ENCODE measurements around the gene CSHL1. TPM values are rescaled to one million over a fixed set of nuclear protein-coding genes. Genes with fewer than 3 reads are reported as not detected.

Gene CSHL1
- not detected for polyA plus RNA-seq (ENCODE audit: insufficient read length in 3 of 3)
- long read RNA-seq, donor 1, result 0 reads
- long read RNA-seq, donor 2, partial matches to known transcripts, result 0 of 3 reads
- long read RNA-seq, donor 2, other reads (novel, unspliced or antisense), result 0 of 3 reads
- long read RNA-seq, donor 3, result 0 reads
- long read RNA-seq, donor 4, result 0 reads
- long read RNA-seq, donor 5, result 0 reads
- long read RNA-seq, donor 6, result 0 reads
- long read RNA-seq, donor 7, result 0 reads
- long read RNA-seq, donor 8, result 0 reads
- long read RNA-seq, donor 9, result 0 reads
- long read RNA-seq, donor 10, result 0 reads
- long read RNA-seq, donor 11, result 0 reads
- long read RNA-seq, donor 12, result 0 reads
- long read RNA-seq, donor 13, result 0 reads
- long read RNA-seq, donor 14, result 0 reads
- long read RNA-seq, donor 15, result 0 reads
- long read RNA-seq, donor 16, result 0 reads

GRCh38 chr17:63911041-63911635, at the start of gene CSHL1:
TSS of gene CSHL1 (minus strand) at chr17:63911258. CDS start at chr17:63911196, 62 bp downstream.
- no peak for DNase-seq (ENCODE audit: extremely low read depth in 1 of 11, low read depth in 9 of 11, low spot score in 4 of 11)

- DNase-seq (ENCODE audit: extremely low read depth in 1 of 11, low read depth in 9 of 11, low spot score in 4 of 11), result no peak
Observed at GRCh38 chr17:63960430-63960829, 49.4 kb upstream of the CSHL1 start.

- DNase-seq (ENCODE audit: extremely low read depth in 1 of 11, low read depth in 9 of 11, low spot score in 4 of 11), result no peak
Observed at GRCh38 chr17:63960006-63960405, 48.9 kb upstream of the CSHL1 start.

- no peak for DNase-seq (ENCODE audit: extremely low read depth in 1 of 11, low read depth in 9 of 11, low spot score in 4 of 11)
Observed at GRCh38 chr17:63956296-63956920, 45.4 kb upstream of the CSHL1 start.

- no peak for DNase-seq (ENCODE audit: extremely low read depth in 1 of 11, low read depth in 9 of 11, low spot score in 4 of 11)
Observed at GRCh38 chr17:63955791-63956190, 44.7 kb upstream of the CSHL1 start.

DNA sequence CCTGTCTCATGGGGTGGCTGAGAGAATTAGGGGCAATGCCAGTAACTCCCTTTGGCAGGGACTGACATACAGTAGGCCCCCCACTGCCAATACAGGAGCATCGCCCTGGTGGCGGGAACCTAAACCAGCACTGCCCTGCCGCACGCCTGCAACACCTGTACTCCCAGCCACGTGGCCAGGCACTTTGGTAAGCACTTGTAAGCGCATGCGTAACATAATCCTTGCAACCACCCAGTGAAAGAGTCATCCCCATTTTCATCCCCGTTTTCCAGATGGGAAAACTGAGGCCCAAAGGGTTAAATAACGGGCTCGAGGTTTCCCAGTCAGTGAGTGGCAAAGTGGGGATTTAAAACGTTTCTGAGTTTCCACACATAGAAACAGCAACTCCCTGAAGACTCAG, 44.2 kb upstream of the CSHL1 start:
- DNase-seq (ENCODE audit: extremely low read depth in 1 of 11, low read depth in 9 of 11, low spot score in 4 of 11), result no peak

DNA sequence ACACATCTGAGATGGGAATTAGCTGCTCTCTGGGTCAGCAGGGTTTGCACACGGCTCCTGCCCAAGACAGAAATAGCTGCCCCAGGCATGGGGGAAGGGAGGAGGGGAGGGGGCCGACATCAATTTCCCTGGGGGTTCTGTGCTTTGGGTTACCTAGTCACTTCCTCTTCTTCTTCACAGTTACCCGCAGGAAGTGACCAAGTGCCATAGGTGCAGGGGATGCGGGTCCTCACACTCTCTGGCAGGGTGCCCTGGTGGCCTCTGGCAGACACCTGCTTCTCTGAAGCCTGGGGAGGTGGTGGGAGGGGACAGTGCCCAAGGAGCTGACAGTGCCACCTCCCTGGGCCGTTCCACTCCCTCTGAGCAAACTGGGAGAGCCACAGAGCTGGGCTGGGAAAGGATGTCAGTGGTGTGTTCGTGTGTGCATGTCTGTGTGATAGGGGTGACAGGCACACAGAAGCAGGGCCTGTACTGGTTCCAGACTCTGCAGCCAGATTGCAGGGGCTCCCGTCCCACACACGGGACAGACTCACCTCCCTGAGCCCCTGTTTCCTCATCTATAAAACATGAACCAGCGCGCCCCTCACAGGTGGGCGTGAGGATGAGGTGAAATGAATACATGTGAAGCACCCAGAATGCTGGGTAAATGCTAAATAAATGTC, 43.5 kb upstream of the CSHL1 start:
- DNase-seq (ENCODE audit: extremely low read depth in 1 of 11, low read depth in 9 of 11, low spot score in 4 of 11), result no peak

- peak in 1 of 11 donors; percentile 33 for DNase-seq (ENCODE audit: extremely low read depth in 1 of 11, low read depth in 9 of 11, low spot score in 4 of 11)
Observed at GRCh38 chr17:63950940-63951907, 40.2 kb upstream of the CSHL1 start.

DNA sequence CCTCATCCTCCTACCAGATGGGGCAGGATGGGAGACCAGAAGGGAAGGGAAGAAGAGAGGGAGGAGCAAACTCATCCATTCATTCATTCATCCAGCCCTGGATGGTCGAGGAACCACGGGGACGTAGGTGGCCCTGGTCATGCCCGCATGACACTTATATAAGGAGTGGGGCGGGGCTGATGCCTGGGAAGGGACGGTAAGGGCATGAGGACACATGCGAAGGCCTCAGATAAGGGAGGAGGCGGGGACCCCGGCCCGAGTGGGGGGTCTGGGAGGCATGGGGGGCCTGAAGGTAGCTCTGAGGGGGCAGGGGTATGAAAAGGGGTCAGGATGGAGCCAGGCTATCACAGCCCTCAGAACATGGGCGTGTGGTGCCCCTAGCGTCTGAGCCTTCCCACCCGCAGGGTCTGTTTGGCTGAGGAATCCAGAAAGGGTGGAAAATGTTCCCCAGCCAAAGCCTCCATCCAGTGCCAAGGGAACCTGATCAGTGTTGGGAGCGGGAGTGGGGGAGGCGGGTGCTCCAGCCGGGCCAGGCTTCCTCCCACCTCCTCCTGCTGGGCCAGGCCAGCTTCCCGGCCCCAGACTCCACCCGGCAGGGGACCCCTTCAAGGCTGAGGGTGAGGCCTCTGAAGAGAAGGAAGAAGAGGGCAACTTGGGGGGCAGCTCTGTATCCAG, 38.7 kb upstream of the CSHL1 start:
- DNase-seq (ENCODE audit: extremely low read depth in 1 of 11, low read depth in 9 of 11, low spot score in 4 of 11), result no peak

DNA sequence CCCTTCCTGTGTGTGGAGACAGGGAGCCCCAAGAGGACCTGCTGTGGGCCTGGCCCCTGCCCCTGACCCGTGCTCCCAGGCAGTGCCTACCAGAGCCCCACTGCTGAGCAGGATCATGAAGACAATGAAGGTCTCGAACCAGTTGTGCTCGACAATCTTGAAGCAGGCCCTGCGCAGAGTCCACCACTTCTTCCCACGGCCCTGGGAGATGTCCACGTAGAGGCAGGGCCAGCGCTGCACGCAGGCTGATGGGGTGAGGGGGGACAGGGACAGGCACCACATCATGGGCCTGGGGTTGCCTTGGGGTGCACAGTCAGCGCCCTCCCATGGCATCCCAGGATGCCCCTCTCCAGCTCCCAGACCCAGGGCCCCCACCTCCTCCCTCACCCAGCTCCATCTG, 37.5 kb upstream of the CSHL1 start:
- no peak for DNase-seq (ENCODE audit: extremely low read depth in 1 of 11, low read depth in 9 of 11, low spot score in 4 of 11)

DNA sequence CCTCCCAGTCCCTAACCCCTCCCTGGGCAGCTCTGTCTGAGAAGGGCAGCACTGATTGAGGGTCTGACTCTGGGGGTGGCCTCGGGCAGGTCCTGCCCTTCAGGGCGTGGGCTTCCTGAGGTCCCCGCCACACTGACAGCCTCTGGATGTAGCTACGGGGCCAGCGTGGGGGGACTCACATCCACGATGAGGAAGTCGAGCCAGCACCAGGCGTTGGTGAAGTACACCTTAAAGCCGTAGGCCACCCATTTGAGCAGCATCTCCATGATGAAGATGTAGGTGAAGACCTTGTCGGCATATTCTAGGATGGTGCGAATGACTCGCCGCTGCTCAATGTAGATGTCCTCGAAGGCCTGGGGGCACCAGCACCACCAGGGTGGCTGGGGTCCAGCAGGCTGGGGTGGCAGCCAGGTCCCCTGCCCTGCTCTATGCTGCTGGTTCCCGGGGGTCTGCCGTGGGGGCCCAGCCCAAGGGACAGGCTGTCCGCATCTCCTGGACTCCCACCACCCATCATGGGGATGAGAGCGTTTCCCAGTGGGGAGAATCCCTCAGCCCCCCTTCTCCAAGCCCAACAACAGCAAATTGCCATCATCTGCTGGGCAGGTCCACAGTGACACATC, 36.8 kb upstream of the CSHL1 start:
- DNase-seq (ENCODE audit: extremely low read depth in 1 of 11, low read depth in 9 of 11, low spot score in 4 of 11), result no peak

DNA sequence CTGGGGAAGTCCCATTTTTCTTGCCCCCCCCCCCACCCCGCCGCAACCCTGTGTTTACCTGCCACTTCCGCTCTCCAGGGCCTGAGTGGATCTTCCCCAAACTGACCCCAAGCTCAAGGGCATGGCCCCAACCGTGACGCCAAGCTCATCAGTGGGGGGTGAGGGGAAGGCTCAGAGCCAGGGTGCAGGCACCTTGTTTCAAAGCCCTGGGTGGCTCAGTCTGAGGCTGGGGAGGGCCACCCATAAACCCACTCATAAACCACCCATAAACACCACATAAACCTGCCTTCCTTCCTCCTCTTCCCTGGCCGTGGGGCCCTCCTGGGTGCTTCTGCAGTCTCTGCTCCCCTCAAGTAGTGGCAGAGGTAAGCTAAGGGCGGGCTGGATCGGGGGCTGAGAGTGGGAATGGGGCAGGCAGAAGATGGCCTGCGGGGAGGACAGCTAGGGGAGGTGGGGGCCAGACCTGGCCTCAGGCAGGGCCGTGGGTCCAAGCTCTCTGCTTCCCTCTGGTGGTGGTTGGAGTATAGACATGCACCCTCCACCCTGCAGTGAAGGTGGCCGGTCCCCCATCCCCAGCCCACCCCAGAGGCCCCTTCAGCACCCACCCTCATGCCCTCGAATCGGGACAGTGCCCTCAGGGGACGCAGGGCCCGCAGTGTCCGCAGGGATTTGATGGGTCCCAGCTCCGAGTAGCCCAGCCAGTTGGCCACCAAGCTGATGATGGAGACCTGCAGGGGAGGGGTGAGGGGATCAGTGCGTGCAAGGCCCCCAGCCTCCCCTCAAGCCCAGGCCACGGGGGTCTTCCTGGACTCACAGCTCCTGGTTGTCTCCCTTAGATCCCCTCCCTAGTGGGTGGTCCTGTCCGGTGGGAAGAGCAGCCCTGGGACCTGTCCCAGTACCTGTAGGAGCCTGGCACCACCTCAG, 35.6 kb upstream of the CSHL1 start:
- no peak for DNase-seq (ENCODE audit: extremely low read depth in 1 of 11, low read depth in 9 of 11, low spot score in 4 of 11)

GRCh38 chr17:63945784-63946439, 34.9 kb upstream of the CSHL1 start:
- DNase-seq (ENCODE audit: extremely low read depth in 1 of 11, low read depth in 9 of 11, low spot score in 4 of 11), result peak in 6 of 11 donors; percentile 33 to 61 (median 40)

DNA sequence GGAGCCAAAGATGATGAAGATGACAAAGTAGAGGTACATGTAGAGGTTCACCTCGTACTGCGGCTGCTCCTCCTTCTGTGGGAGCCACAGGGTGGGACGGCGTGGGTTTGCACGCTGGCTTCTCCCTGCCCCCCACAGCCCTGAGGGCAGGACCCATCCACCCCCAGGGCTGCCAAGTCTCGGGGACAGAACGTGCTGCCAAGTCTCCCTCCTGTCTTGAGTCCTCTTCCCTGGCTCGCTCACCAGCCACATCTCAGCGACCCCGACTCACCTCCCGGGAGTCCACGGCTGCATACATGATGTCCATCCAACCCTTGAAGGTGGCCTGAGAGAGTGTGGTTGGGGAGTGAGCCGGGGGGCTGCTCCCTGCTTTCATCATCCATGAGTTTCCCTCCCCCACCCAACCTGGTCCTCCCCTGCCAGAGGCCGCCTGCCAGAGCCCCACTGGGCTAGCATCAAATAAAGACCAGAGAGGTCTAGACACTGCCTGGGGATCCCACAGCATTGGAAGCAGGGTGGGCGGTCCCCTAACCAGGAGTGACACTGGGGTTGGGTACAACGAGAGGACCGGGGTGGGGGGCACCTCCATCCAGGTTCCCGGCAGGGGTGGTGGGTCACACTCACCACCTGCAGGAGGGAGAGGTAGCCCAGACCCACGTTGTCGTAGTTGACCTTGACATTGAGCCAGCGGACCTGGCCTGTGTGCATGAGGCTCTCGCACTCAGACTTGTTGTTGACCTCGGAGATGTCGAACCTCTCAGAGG, 33.9 kb upstream of the CSHL1 start:
- DNase-seq (ENCODE audit: extremely low read depth in 1 of 11, low read depth in 9 of 11, low spot score in 4 of 11), result no peak

DNA sequence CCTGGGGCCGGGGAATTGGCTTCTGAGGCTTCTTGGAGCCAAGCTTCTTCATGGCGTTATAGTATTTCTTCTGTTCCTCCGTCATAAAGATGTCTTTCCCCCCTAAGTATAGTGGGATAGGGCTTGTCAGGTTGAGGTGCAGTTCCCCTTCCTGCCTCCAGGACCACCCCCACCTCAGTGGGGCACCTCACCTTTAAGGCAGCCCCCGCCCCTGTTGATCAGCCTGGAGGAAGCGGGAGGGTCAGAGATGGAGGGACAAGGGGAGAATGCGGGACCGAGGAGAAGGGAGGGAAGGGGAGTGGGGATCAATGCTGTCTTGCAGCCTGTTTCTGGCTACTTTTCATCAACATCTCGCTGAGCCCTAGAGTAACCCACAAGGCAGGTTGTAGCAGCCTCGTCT, 32.7 kb upstream of the CSHL1 start:
- no peak for DNase-seq (ENCODE audit: extremely low read depth in 1 of 11, low read depth in 9 of 11, low spot score in 4 of 11)
